RWPE2 (cell line): Measurements from ENCODE around the gene CHML.

Source experiments
- ATAC-seq: fragments of 200-7000 bp; cut with Tn5 transposase; 3 replicates; pipeline ENCODE4 v1.9.1; 2021; ENCODE audit warnings: low read depth
- DNase-seq: peaks from one replicate; pipeline ENCODE4 v3.0.0-alpha.2; 2020; ENCODE audit warnings: low spot score
- H3K27ac ChIP-seq: fragments of 450-650 bp; 2 replicates; pipeline ENCODE4 v1.5.1; 2017; ENCODE audit warnings: mild to moderate bottlenecking; ENCODE audit not compliant: poor library complexity, severe bottlenecking
- H3K27me3 ChIP-seq: fragments of 250-450 bp; sonication (Bioruptor Pico); 2 replicates; pipeline ENCODE4 v1.5.1; 2021; ENCODE audit warnings: mild to moderate bottlenecking, moderate library complexity; ENCODE audit not compliant: insufficient read depth, poor library complexity, severe bottlenecking
- H3K36me3 ChIP-seq: fragments of 250-450 bp; sonication (Bioruptor Pico); 2 replicates; pipeline ENCODE4 v1.5.1; 2020; ENCODE audit warnings: low read depth, mild to moderate bottlenecking, moderate library complexity
- H3K4me1 ChIP-seq: fragments of 250-450 bp; sonication (Bioruptor Pico); 2 replicates; pipeline ENCODE4 v1.5.1; 2021; ENCODE audit warnings: mild to moderate bottlenecking, moderate library complexity; ENCODE audit not compliant: insufficient read depth, poor library complexity, severe bottlenecking
- H3K4me3 ChIP-seq: fragments of 250-450 bp; sonication (Bioruptor Pico); 2 replicates; pipeline ENCODE4 v1.5.1; 2021; ENCODE audit warnings: mild to moderate bottlenecking, moderate library complexity; ENCODE audit not compliant: severe bottlenecking
- H3K9me3 ChIP-seq: fragments of 250-450 bp; sonication (Bioruptor Pico); 2 replicates; pipeline ENCODE4 v1.5.1; 2021; ENCODE audit warnings: mild to moderate bottlenecking, moderate library complexity; ENCODE audit not compliant: severe bottlenecking
- CTCF ChIP-seq: fragments of 450-650 bp; IDR thresholded peaks from one replicate; pipeline ENCODE4 v1.5.1; 2017; ENCODE audit warnings: mild to moderate bottlenecking, moderate library complexity; ENCODE audit not compliant: poor library complexity, severe bottlenecking

The CHML gene

GRCh38 chr1:241606544-241606943, 33.6 kb downstream of the CHML start:
- Histone ChIP-seq H3K4me1 (peaks cover 43% of the 10 kb centered on the region), H3K4me3 (no peak overlapping the region), H3K27me3 (no peaks in the 10 kb centered on the region), H3K9me3 (no peaks in the 10 kb centered on the region), H3K27ac (peak overlapping the region; percentile 87), H3K36me3 (no peaks in the 10 kb centered on the region)
- no peak for DNase-seq
- no peak for TF ChIP-seq CTCF
- peak; percentile 67 for ATAC-seq

- Histone ChIP-seq H3K27ac (peak overlapping the region; percentile 87), H3K27me3 (no peaks in the 10 kb centered on the region), H3K9me3 (no peaks in the 10 kb centered on the region), H3K4me1 (peaks cover 43% of the 10 kb centered on the region), H3K36me3 (no peaks in the 10 kb centered on the region), H3K4me3 (no peak overlapping the region)
- DNase-seq (no peak), ATAC-seq (no peak)
- TF ChIP-seq CTCF = peak; percentile 17
Measured at GRCh38 chr1:241605146-241605805, 34.9 kb downstream of the CHML start.

GRCh38 chr1:241603731-241604245, 36.4 kb downstream of the CHML start:
- H3K4me3 ChIP-seq = no peak overlapping the region
- H3K9me3 ChIP-seq = no peaks in the 10 kb centered on the region
- no peak for TF ChIP-seq CTCF
- no peaks in the 10 kb centered on the region for H3K27me3 ChIP-seq
- no peak for ATAC-seq
- no peaks in the 10 kb centered on the region for H3K36me3 ChIP-seq
- no peak overlapping the region for H3K27ac ChIP-seq
- DNase-seq = no peak
- peaks cover 34% of the 10 kb centered on the region for H3K4me1 ChIP-seq

GRCh38 chr1:241600496-241600901, 39.7 kb downstream of the CHML start:
- Histone ChIP-seq H3K36me3 (no peaks in the 10 kb centered on the region), H3K4me3 (no peak overlapping the region)
- DNase-seq = no peak

More at GRCh38 chr1:241600496-241600901, 39.7 kb downstream of the CHML start:
- no peak for TF ChIP-seq CTCF
- no peaks in the 10 kb centered on the region for H3K9me3 ChIP-seq
- H3K4me1 ChIP-seq = peaks cover 3% of the 10 kb centered on the region
- ATAC-seq = no peak
- no peaks in the 10 kb centered on the region for H3K27me3 ChIP-seq
- H3K27ac ChIP-seq = no peak overlapping the region
